H1 (cell line): ENCODE data around the gene DCAF6. TPM values are rescaled to one million over a fixed set of nuclear protein-coding genes. Genes with fewer than 3 reads are reported as not detected.

Experiments
- CTCF ChIA-PET: fragments of 300-600 bp; sonication (Branson Sonifier 250); formaldehyde crosslinking; loops from one replicate; lab custom pipeline; 2021; ENCODE audit not compliant: partially characterized antibody; lab: Charles Lee
- POLR2A ChIA-PET: fragments of 300-600 bp; sonication (Branson Sonifier 250); formaldehyde crosslinking; loops from one replicate; lab custom pipeline; 2021; ENCODE audit warnings: inconsistent platforms; ENCODE audit not compliant: partially characterized antibody; lab: Charles Lee
- DNase-seq, 2 experiments: peaks; one replicate each; pipeline versions ENCODE4 v3.0.0 to v3.0.0-alpha.2; 2010 to 2022; ENCODE audit warnings: low spot score in 2 of 2, low read depth in 1 of 2, mixed read lengths in 1 of 2
- FAIRE-seq: peaks from 2 replicates; lab custom pipeline; 2011; peaks lifted over from hg19 to GRCh38; lab: Jason Lieb, UNC
- H2AFZ ChIP-seq: 2 replicates; pipeline ENCODE4 v1.8.1; 2012; ENCODE audit warnings: low read length, inconsistent platforms
- H2AK5ac ChIP-seq: 2 replicates; pipeline ENCODE4 v1.6.1; 2013; ENCODE audit warnings: low read depth, low read length
- H2BK120ac ChIP-seq: replicated peaks from 2 replicates; pipeline ENCODE3; 2013; ENCODE audit warnings: low read depth, low read length, inconsistent platforms
- H2BK12ac ChIP-seq: 2 replicates; pipeline ENCODE4 v1.6.1; 2013; ENCODE audit warnings: low read depth, low read length
- H2BK15ac ChIP-seq: 2 replicates; pipeline ENCODE4 v1.6.1; 2013; ENCODE audit warnings: low read length
- H2BK20ac ChIP-seq: 2 replicates; pipeline ENCODE4 v1.6.1; 2013; ENCODE audit warnings: low read length
- H2BK5ac ChIP-seq: 2 replicates; pipeline ENCODE4 v1.6.1; 2013; ENCODE audit warnings: low read depth, low read length
- H3K14ac ChIP-seq: 2 replicates; pipeline ENCODE4 v1.6.1; 2013; ENCODE audit warnings: inconsistent platforms; ENCODE audit not compliant: insufficient read length
- H3K18ac ChIP-seq: 2 replicates; pipeline ENCODE4 v1.6.1; 2013; ENCODE audit warnings: low read length; ENCODE audit errors: extremely low read depth
- H3K23ac ChIP-seq: 2 replicates; pipeline ENCODE4 v1.6.1; 2013; ENCODE audit warnings: inconsistent platforms; ENCODE audit not compliant: insufficient read length
- H3K23me2 ChIP-seq: 2 replicates; pipeline ENCODE4 v1.6.1; 2013; ENCODE audit warnings: low read depth, low read length
- H3K27ac ChIP-seq: 2 replicates; pipeline ENCODE4 v1.6.1; 2011; ENCODE audit warnings: low read depth, low read length, inconsistent platforms
- H3K27me3 ChIP-seq, 4 experiments: replicated peaks in 1 of 4; 1 replicate in 1 of 4; 2 replicates in 3 of 4; pipeline versions ENCODE4 v1.6.1 to v1.8.1; 2011 to 2013; ENCODE audit warnings: low read length in 3 of 4, mild to moderate bottlenecking in 3 of 4, inconsistent platforms in 2 of 4, mixed read lengths in 2 of 4, moderate library complexity in 1 of 4; ENCODE audit not compliant: control insufficient read depth in 3 of 4, insufficient read depth in 3 of 4; ENCODE audit errors: extremely low read depth in 1 of 4
- H3K36me3 ChIP-seq, 4 experiments: 2 replicates each; pipeline versions ENCODE4 v1.6.1 to v1.8.1; 2011 to 2013; ENCODE audit warnings: mild to moderate bottlenecking in 4 of 4, low read length in 3 of 4, moderate library complexity in 2 of 4, control low read depth in 1 of 4, inconsistent platforms in 1 of 4; ENCODE audit not compliant: insufficient read depth in 4 of 4, control insufficient read depth in 2 of 4
- H3K4ac ChIP-seq: replicated peaks from 2 replicates; pipeline ENCODE3; 2013; ENCODE audit warnings: low read length, low read depth, mixed read lengths, inconsistent platforms; ENCODE audit not compliant: insufficient read length
- H3K4me1 ChIP-seq, 4 experiments: replicated peaks in 1 of 4; 1 replicate in 1 of 4; 2 replicates in 3 of 4; pipeline versions ENCODE4 v1.6.1 to v1.8.1; 2011 to 2013; ENCODE audit warnings: low read length in 3 of 4, inconsistent platforms in 2 of 4, mixed read lengths in 1 of 4; ENCODE audit not compliant: insufficient read depth in 4 of 4, control insufficient read depth in 3 of 4
- H3K4me2 ChIP-seq, 2 experiments: 2 replicates each; pipeline versions ENCODE4 v1.6.1 to v1.8.1; 2011 to 2013; ENCODE audit warnings: low read depth in 2 of 2, low read length in 2 of 2, control low read depth in 1 of 2, inconsistent platforms in 1 of 2, mild to moderate bottlenecking in 1 of 2; ENCODE audit not compliant: insufficient read depth in 1 of 2
- H3K4me3 ChIP-seq, 4 experiments: fragments of 200-600, 300-600 bp in 1 of 4; sonication (generic), shearing (Covaris generic), sonication (Bioruptor Twin) in 1 of 4; 2 replicates each; pipeline versions ENCODE4 v1.5.1 to v1.8.1; 2011 to 2016; ENCODE audit warnings: low read length in 4 of 4, low read depth in 3 of 4, control low read depth in 2 of 4, inconsistent platforms in 2 of 4, mild to moderate bottlenecking in 2 of 4, mixed read lengths in 1 of 4, moderate library complexity in 1 of 4; ENCODE audit not compliant: insufficient read depth in 2 of 4; ENCODE audit errors: extremely low read depth in 1 of 4
- H3K56ac ChIP-seq: replicated peaks from 2 replicates; pipeline ENCODE3; 2013; ENCODE audit warnings: low read depth, mild to moderate bottlenecking, mixed read lengths, low read length, inconsistent platforms; ENCODE audit not compliant: insufficient read length
- H3K79me1 ChIP-seq: 2 replicates; pipeline ENCODE4 v1.6.1; 2013; ENCODE audit warnings: low read depth, low read length, control low read depth
- H3K79me2 ChIP-seq, 2 experiments: 2 replicates each; pipeline versions ENCODE4 v1.6.1 to v1.8.1; 2012 to 2013; ENCODE audit warnings: low read length in 2 of 2, mild to moderate bottlenecking in 2 of 2, inconsistent platforms in 1 of 2; ENCODE audit not compliant: insufficient read depth in 2 of 2, control insufficient read depth in 1 of 2
- H3K9ac ChIP-seq, 4 experiments: replicated peaks in 1 of 4; 1 replicate in 1 of 4; 2 replicates in 3 of 4; pipeline versions ENCODE4 v1.6.1 to v1.8.1; 2011 to 2013; ENCODE audit warnings: low read depth in 3 of 4, low read length in 3 of 4, control low read depth in 2 of 4, mild to moderate bottlenecking in 2 of 4, moderate library complexity in 2 of 4, inconsistent platforms in 1 of 4; ENCODE audit errors: extremely low read depth in 1 of 4
- H3K9me3 ChIP-seq, 2 experiments: 2 replicates each; pipeline versions ENCODE4 v1.6.1 to v1.8.1; 2012 to 2013; ENCODE audit warnings: mild to moderate bottlenecking in 2 of 2, moderate library complexity in 2 of 2, control low read depth in 1 of 2, inconsistent platforms in 1 of 2, low read depth in 1 of 2, low read length in 1 of 2, mixed read lengths in 1 of 2; ENCODE audit not compliant: insufficient read depth in 2 of 2
- H4K20me1 ChIP-seq, 2 experiments: replicated peaks in 1 of 2; 2 replicates each; pipeline versions ENCODE3 to v1.8.1; 2011 to 2013; ENCODE audit warnings: inconsistent platforms in 2 of 2, low read length in 2 of 2, mild to moderate bottlenecking in 1 of 2; ENCODE audit not compliant: insufficient read depth in 2 of 2, control insufficient read depth in 1 of 2
- H4K5ac ChIP-seq: 2 replicates; pipeline ENCODE4 v1.6.1; 2013; ENCODE audit warnings: low read length, low read depth, mixed read lengths, inconsistent platforms; ENCODE audit not compliant: insufficient read length
- H4K8ac ChIP-seq: 2 replicates; pipeline ENCODE4 v1.8.0; 2013; ENCODE audit warnings: mild to moderate bottlenecking, moderate library complexity, low read length, inconsistent platforms; ENCODE audit not compliant: insufficient read depth; ENCODE audit errors: extremely low read depth
- H4K91ac ChIP-seq: replicated peaks from 2 replicates; pipeline ENCODE3; 2013; ENCODE audit warnings: low read length, mixed read lengths, inconsistent platforms; ENCODE audit not compliant: insufficient read length
- POLR2A ChIP-seq, 2 experiments: IDR thresholded peaks; 1 replicate in 1 of 2; 2 replicates in 1 of 2; pipeline ENCODE4 v1.6.1; 2011; ENCODE audit warnings: low read depth in 2 of 2, low read length in 2 of 2, mild to moderate bottlenecking in 2 of 2; ENCODE audit errors: control extremely low read depth in 1 of 2
- WGBS, 2 experiments: shearing (Covaris generic) in 1 of 2; methylation state at CpG; one replicate each; pipeline versions ENCODE4 v1.1.6 to v1.1.7; 2013 to 2015; ENCODE audit warnings: low lambda C conversion rate in 2 of 2, mixed read lengths in 2 of 2, inconsistent platforms in 1 of 2, low coverage in 1 of 2, missing lambda C conversion rate in 1 of 2; ENCODE audit not compliant: insufficient replicate concordance in 2 of 2, insufficient coverage in 1 of 2, insufficient read length in 1 of 2; ENCODE audit errors: extremely low coverage in 1 of 2, missing lambda C conversion rate in 1 of 2; 5-methylcytosine and 5-hydroxymethylcytosine counted together
- polyA plus RNA-seq, 7 experiments: library from polyadenylated mRNA; depleted of rRNA in 3 of 7; stranded (reverse) in 5 of 7; unstranded in 2 of 7; fragments of >200 nt in 5 of 7; fragments of 200-250 nt in 2 of 7; gene quantifications; 1 replicate in 5 of 7; 2 replicates in 1 of 7; 4 replicates in 1 of 7; pipeline versions ENCODE4 v1.2.1 to v1.2.3, GENCODE V29; 2011 to 2013; ENCODE audit warnings: missing spikeins in 2 of 7, mixed read lengths in 2 of 7
- total RNA-seq: library from RNA; stranded (reverse); fragmentation: NEBNext Ultra II Directional; extraction: Animal tissue kit (Norgen Biotek cat#: 25700); gene quantifications from 2 replicates; pipeline ENCODE4 v1.2.1, GENCODE V29; 2021

DCAF6 gene
- total and polyA plus RNA-seq, 2 of the 8 experiments (the other 6 are each of a cell fraction or from before 2014, with no cell fraction given) = 12.3 to 17.4 TPM

GRCh38 chr1:168095476-168095875 lies 159.0 kb downstream of the DCAF6 start:
- DNase-seq (no peak), FAIRE-seq (no peak)
- Histone ChIP-seq H4K91ac (no peak overlapping the region), H3K14ac (no peak overlapping the region), H3K9me3 (no peaks in the 10 kb centered on the region), H2BK20ac (no peak overlapping the region), H2BK5ac (no peak overlapping the region), H3K79me1 (no peaks in the 10 kb centered on the region; the same call in 1 of the 2 replicates), H2BK15ac (no peak overlapping the region), H3K4me3 (no peak overlapping the region), H3K9ac (no peak overlapping the region), H3K27ac (no peak overlapping the region), H2AFZ (no peak overlapping the region), H3K4me2 (no peak overlapping the region), H2BK12ac (no peak overlapping the region), H3K27me3 (no peaks in the 10 kb centered on the region), H2AK5ac (no peak overlapping the region), H3K56ac (no peak overlapping the region), H3K4ac (no peak overlapping the region), H4K8ac (no peak overlapping the region), H3K79me2 (no peaks in the 10 kb centered on the region), H3K23ac (no peak overlapping the region), H3K23me2 (no peaks in the 10 kb centered on the region), H3K4me1 (peaks cover 0 to 3% (median 0%) of the 10 kb centered on the region in 4 experiments; a peak in 1 of 7 replicates), H2BK120ac (no peak overlapping the region), H4K5ac (no peak overlapping the region), H3K36me3 (no peaks in the 10 kb centered on the region; a peak in 3 of 8 replicates), H3K18ac (no peak overlapping the region), H4K20me1 (peaks cover 0 to 2% of the 10 kb centered on the region in 2 experiments)
- ChIA-PET CTCF (interaction anchor here (1.1 to 6.1 kb wide), 3 partner anchors 10 to 50 kb away, joined by 4 to 75 read pairs (median 6); no protein-coding TSS in a partner anchor), POLR2A (no interaction called here)
- WGBS, 2 experiments = 97% methylated on average over 6 of the region's 6 CpGs; no CpG with 5 or more reads in 1 of the 2 experiments
- TF ChIP-seq POLR2A (IDR thresholded peaks at IDR 0.05; ENCODE audit: control extremely low read depth in 1 of 2, low read depth in 2 of 2, low read length in 2 of 2) = no peak
